HG03175 (cell line): ENCODE results near the gene NANOS3.

ENCODE experiments used
- ATAC-seq: cut with Tn5 transposase; IDR thresholded peaks from one replicate; pipeline ENCODE4 v1.9.1; 2021; ENCODE audit warnings: mild to moderate bottlenecking, moderate library complexity; ENCODE audit not compliant: unreplicated experiment

The NANOS3 gene

DNA sequence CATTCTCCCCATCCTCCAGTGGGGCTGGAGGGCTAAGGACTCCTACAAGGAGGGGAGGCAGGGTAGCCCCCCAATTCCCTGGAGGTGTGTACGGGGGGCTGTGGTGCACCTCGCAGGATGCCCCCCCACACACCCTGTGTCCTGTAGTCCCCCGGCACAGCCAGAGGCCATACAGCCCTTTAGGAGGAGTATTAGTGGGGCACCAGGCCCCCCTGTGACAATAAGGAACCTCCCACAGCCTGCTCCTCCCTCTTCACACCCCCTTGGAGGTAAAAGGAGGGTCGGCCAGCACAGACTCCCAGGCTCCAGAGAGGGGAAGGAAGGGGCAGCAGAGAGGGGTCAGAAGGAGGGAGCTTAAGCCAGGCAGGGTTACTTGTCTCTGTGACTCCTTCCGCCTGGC lies at the start of gene NANOS3:
Gene NANOS3 (plus strand): TSS at position 301 of the 400 bp plus-strand sequence. CDS start 115 bp downstream, outside the sequence.
- no peak for ATAC-seq

DNA sequence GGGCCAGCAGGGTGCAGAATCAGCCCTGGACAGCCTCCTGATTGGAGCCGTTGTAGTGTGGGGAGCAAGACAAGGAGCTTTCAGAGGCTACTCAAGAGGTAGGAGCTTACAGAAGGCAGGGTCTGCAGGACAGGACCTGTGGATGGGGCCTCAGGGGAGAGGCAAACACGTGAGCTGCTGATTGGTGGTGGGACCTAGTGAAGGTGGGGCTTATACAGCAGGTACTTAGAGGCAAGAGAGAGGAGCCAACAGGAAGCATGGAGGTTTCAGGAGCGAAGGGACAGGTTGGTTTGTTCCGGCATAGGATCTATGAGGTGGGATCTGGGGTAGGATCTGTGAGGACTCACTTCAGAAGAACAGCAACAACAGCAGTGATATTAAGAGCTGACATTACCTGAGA lies 49.3 kb upstream of the NANOS3 start:
- no peak for ATAC-seq

DNA sequence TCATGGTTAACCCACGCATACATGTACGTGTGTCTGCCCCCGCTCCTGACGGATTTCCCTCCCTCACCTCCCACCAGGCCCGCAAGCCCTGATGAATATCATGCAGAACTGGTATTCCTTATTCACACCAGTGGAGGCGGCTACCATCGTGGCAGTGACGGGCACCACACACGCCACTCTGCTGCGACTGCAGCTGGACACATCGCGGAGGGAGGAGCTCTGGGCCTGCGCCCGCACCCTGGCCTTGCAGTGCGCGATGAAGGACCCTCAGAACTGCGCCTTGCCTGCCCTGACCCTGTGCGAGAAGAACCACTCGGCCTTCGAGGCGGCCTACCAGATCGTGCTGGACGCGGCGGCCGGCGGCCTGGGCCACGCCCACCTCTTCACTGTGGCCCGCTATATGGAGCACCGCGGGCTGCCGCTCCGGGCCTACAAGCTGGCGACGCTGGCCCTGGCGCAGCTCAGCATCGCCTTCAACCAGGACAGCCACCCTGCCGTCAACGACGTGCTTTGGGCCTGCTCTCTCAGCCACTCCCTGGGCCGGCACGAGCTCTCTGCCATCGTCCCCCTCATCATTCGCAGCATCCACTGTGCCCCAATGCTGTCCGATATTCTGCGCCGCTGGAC lies 46.7 kb upstream of the NANOS3 start:
- no peak for ATAC-seq

DNA sequence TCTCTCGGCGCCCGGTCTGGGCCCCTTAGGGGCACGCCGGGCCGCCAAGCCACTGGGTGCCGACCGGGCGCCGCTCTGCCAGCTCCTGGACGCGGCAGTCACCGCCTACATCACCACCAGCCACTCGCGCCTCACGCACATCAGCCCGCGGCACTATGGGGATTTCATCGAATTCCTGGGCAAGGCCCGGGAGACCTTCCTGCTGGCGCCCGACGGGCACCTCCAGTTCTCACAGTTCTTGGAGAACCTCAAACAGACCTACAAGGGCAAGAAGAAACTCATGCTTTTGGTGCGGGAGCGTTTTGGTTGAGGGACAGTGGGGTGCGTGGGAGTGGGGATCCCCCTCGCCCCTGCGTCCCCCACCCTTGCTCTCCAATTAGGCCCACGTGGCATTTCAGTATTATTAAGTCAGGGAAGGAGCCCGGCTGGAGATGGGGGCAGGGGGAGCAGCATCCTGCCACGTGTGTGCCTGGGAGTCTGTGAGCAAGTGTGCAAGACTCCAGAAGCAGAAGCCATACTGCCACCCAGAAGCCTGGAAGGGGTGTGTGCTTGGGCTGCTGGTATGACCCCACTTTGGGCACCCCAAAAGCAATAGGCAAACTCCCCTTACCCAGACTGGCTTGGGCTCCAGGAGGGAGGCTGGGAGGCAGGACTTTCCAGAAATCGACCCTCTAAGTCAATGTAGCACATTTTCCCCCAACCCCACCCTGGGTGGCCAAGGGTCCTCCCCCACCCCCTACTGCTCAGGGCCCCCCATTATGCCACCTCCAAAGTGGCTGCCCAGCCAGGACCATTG lies 46.0 kb upstream of the NANOS3 start:
- no peak for ATAC-seq

DNA sequence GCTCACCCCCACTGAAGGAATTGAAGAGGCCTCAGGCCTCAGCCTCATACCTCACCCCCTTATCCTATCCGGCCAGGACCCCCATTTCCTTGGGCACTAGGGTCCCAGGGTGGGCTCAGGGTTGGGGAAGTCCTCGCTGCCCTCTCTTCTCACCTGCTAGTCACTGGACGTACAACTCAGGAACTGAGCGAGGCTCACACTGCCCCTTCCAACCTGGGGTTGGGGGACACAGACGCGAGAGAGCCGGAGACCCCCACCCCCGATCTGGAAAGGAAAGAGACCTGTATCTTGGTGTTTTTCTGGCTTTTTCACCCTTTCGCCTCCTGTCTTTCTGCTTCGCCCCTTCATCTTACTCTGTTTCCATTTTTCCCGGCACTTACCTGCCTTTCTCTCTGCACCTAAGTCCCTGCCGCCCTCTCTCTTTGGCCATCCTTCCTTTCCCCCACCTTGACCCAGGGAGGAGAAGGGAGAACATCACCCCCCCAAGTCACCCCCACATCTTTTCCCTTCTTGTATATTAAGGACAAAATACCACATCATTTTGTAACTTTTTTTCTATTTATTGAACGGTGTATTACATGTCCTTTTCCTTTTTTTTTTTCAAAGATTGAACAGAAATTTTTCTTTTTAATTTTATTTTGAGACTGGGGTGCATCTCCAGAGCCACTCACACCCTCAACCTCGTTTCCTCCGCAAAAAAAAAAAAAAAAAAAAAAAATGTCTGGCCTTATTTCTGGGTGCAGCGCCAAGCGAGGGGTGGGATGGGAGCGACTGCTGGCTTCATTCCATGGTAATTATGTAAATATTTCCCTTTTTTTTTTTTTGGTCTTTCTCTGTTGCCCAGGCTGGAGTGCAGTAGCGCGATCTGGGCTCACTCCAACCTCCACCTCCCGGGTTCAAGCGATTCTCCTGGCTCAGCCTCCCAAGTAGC lies 45.1 kb upstream of the NANOS3 start:
- ATAC-seq: no peak

DNA sequence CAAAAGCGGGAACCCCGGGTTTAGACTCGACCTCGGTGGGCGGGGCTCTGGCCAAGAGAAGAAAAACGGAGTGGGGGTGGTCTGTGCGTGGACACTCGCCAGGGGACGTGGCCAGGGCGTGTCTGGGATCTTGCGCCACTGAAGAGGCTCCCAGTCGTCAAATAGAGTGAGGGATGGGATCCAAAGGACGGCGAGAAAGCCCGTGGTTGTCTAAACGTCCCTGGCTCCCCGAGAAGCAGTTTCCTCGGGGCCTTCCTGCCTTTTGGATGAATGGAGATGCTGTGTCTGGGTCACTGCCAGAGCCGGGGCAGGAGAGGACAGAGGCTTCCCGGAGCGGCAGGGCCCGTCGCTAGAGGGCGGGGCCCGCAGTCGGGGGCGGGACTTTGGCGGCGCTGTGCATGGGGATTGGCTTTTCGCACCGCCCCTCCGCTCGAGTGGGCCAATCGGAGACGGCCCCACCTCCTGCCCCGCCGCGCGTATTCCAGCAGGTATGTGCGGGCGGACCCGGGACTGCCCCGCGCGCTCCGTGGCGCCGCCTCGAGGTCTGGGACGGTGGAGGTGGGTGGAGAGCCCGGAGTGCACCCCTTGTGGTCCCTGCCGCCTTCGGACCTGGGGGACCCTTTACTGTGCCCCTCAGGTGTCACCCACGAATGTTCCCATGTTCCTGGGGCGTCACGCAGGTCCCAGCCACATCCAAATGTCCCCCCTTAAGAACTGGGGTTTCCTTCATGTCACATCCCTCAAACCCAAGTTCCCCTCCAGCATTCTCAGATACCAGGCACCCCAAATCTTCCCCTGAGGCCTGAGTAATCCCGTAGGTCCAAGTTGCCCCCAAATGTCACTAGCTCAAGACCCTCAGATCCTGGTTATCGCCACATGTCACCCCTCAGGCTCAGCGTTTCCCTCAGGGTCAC lies 43.3 kb upstream of the NANOS3 start:
- ATAC-seq: peak; percentile 73

DNA sequence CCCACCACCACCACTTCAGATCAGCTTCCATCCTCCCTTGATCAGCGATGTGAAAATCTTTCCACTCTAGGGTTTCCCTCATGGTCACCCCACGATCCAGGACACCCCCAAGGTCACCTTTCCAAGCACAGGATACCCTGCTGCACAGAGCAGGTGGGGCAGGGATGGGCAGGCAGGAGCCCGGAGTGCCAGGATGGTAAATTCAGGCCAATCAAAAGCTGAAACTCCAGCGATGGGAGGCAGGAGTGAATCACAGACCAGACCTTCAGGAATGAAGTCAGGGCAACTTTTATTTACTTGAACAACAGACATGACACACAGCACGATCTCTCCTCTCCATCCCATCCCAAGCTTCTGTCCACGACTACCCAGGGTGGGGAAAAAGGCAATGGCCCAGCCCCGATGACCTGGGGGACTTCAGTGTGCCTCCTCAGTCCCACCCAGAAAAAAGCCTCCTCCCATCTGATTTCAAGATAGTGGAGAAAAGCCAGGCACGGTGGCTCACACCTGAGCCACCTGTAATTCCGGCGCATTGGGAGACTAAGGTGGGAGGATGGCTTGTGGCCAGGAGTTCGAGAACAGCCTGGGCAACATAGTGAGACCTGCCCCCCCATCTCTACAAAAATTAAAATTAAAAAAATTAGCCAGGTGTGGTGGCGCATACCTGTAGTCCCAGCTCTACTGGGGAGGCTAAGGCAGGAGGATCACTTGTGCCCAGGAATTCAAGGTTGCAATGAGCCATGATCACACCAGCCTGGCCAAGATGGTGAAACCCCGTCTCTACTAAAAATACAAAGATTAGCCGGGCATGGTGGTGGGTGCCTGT lies 42.5 kb upstream of the NANOS3 start:
- ATAC-seq: no peak

DNA sequence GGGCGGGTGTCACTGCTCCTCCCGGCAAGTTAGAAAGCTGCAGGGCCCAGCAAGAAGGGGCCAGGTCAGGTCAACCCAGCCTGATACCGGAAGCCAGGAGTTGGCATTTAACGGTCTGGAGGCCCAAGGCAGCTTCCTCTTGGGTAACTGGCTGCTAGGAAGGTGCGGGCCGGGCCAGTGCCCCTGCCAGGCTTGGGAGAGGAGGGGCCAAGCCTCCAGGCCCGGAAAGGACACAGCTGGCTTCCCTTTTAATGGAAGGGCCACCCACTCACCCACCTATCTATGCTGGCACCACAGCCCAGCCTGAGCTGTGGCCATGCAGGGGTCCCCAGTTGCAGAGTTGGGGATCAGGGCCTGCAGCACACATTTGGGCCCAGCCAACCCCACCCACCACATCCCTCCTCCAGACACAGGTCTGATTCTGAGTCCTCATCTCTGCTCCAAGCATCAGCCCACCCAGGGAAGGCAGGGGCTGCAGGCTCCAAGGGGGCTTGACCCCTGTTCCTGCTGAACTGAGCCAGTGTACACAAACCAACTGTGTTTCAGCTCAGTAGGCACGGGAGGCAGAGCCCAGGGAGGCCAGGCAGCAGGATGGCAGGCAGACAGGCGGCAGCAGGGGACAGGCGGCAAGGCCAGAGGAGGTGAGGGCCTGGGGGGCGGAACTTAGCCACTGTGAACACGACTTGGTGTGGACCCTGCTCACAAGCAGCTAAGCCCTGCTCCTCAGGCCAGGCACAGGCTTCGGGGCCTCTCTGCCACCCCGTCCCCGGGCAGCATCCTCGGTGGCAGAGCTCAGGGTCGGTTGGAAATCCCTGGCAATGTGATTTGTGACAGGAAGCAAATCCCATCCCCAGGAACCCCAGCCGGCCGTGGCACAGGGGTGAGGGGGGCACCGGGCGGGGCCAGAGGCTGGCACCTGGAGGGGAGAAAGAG lies 40.9 kb upstream of the NANOS3 start:
- ATAC-seq: no peak

DNA sequence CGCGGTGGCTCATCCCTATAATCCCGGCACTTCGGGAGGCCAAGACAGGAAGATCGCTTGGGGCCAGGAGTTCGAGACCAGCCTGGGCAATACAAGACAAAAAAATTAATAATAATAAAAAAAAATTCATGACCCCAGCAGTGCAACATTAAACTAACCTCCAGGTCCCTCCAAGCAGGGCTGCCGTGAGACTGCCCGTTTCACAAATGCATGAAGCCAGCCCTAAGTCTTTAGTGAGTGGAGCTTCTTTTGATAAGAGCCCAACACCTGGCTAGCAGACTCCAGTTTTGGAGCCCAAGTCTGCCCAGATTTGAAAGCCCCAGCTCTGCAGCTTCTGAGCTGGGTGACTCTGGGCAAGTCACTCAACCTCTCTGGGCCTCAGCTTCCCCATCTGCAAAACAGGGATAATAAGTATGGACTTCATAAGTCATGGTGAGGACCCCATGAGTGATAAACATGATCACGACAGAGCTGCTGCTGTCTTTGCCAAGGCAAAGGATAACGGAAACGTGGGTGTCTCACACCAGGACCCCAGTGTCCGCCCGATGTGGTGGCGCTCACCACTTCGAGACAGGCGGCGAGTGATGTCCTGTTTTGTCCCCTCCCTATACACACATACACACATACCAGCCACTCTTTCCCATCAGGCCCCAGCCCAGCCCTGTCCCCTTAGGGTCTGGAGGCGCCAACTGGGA lies 38.4 kb upstream of the NANOS3 start:
- ATAC-seq: no peak

DNA sequence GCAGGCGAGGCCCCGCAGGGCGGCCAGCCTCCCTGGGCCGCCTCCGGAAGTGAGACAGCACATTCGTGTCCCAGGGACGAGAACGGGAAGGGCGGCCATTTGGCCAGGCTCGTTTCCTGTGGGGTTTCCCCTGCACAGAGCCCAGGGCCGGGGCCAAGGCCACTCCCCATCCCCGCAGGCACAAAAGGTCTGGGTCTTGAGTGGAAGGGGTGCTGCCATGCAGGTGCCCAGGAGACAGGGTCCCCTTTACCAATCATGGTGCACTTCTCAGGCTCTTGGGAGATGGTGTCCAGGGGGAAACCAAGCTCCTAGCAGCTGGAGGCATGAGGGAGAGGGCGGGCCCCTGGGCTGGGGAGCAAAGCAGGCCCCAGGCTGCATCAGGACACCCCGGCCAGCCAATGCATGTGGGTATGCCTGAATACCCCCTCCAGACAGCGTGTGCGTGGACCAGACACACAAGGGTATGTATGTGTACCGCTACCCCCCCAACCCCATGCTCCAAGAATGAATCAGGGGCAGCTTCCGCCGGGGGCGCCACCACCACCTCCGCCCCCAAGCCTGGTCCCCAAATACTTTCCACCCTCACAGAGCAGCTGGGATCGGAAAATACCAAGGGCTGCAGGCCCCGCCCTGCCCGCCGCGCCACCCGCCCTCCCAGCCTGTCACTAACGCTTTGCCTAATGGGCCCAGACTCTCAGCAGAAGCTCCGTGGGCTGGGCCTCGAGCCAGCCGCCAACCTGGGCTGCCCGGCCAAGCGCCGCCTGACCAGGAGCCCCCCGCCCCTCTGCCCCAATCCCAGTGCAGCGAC lies 37.6 kb upstream of the NANOS3 start:
- peak; percentile 36 for ATAC-seq

DNA sequence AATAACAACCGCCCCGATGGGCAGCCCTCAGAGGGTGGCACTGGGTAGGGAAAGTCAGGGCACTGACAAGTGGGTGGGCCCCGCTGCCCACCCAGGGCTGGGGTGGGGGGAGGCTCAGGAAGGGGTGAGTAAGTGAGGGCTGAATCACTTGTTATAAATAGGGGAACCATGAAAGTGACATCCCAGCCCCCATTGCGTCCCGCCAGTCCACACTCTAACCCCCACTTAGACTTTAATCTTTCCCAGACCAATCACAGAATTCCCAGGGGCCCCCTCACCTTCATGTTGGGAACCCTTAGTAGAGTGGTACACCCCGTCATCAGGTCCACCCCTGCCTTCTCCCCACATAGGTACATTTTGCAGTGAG lies 37.0 kb upstream of the NANOS3 start:
- no peak for ATAC-seq

DNA sequence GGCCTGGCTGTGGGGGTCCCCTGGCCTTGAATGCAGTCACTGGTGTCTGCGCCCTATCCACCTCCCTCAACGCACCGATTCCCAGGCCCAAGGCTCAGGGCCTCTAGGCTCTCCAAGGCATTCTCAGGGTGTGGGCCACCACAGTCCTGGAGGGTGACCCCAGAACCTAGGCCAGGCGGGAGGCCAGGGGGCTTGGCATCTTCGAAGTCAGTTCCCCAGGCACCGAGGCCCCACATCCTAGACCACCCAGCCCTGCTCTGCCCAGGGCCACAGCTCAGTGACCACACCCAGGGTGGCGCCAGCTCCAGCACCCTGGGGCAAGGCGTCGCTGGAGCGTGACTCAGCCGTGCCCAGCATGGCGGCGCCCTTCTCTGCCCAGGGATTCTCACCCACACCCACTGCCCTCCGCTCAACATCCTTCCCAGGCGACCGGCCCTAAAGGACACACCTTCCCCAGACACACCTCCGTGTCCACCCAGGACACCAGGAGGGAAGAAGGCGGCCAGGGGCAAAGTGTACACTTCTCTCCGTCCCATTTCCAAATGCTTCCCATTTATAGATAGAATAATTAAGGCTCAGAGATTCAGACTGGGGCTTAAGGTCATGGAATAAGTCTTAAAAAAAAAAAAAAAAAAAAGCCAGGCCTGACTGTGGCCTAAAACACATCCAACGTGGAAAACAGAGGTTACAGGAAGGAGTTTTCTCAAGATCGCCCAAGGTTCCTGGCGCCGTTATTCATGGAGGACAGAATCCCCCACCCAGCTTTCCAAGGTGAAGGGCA lies 36.4 kb upstream of the NANOS3 start:
- no peak for ATAC-seq

DNA sequence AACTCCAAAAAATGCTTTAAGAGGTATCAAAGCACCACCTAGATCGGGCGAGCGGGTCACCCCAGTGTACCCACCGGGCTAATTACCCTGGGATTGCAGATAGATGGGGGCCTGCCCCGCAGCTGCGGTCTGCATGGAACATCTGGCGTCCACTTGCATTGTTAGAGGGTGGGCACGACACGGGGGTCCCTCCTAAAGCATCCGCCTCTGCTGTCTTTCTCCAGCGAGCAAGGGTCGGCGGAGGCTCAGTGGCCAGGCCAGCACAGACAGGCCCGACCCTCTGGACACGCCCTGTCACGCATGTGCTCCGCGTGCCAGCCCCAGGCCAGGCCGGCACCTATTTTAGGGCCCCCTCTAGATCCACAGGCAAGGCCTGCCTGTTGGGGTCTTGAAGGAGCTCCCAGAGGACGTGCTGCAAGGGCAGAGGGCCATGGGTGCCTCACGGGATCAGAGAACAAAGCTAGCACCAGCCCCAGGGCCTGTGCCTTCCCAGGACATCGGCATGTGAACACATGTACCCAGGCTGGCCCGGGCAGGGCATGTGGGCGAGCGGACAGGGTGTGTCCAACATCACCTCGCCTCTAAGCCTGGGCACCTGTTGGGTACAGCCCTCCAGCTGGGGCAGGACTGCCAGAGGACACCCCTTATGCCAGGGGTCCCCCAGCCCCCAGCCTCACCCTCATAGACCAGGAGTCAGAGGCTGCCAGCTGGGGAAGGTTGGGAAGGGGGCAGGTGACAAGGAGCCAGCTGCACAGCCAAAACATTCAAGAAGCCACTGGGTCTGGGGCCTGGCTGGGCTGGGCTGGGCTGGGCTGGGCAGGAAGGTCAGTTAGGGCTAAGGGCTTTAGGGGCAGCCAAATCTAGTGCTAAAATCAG lies 35.6 kb upstream of the NANOS3 start:
- ATAC-seq: no peak

DNA sequence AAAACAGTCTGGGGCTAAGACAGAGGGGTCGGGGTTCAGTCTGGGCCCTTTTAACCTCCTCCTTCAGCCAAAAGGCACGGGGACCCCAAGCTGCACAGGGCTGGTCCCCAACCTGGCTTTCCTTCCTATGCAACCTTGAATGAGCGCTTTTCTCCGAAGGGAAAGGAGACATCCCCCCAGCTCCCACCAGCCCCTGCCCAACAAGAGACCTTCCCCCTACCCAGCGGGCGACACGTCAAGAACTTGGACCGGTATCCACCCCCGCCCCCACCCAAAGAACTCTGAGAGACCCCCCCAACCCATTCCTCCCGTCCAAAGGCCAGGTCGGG lies 35.0 kb upstream of the NANOS3 start:
- ATAC-seq: no peak

DNA sequence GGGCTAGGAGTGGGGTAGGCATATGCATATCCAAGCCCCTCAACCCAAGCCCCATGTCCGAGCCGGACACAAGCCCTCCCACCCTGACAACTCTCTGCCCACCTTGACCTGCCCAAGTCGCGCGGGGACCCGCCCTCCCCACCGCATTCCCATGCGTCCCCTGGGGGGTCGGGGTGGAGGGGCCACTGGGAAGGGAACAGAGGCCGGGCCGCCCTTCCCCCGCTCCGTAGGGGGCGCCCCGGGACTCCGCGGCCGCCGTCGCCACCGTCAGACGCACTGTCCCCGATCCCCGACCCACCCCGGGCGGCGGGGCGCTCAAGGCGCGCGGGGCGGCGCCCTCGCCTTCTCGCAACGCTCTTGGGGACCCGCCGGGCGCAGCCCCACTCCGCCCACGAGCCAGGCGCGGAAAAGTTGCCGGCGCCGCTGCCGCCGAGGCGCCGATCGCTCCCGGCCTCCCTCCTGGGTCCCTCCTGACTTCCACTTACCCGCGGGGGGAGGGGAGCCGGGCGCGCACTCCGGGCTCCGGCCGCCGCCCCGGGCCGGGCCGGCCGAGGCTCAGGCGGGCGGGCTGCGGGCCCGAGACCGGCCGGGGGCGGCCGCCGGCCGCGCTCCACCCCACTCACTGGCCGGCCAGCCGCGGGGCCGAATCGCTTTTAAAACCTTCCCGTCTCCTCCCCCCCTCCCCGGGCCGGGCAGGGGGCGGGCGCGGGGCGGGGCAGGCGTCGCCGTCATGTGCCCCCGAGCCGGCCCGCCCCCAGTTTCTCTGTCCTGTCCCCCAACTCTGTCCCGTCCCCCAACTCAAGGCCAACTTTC lies 34.4 kb upstream of the NANOS3 start:
- ATAC-seq: no peak
